Liver (tissue), 9 donors: ENCODE data around the gene MAGI1. TPM values are rescaled to one million over a fixed set of nuclear protein-coding genes. Genes with fewer than 3 reads are reported as not detected.

Experiments
- DNase-seq: peaks from one replicate; pipeline ENCODE4 v3.0.0-alpha.2; 2017; ENCODE audit warnings: low spot score
- H3K27ac ChIP-seq, 2 donors: one replicate each; pipeline ENCODE4 v1.7.0; 2013; ENCODE audit warnings: inconsistent platforms in 2 of 2, low read length in 2 of 2, control low read depth in 1 of 2, low read depth in 1 of 2, mild to moderate bottlenecking in 1 of 2
- H3K27me3 ChIP-seq, 4 donors: one replicate each; pipeline versions ENCODE4 v1.6.1 to v1.7.0; 2013; ENCODE audit warnings: low read length in 3 of 4, inconsistent platforms in 1 of 4, mild to moderate bottlenecking in 1 of 4, moderate library complexity in 1 of 4; ENCODE audit not compliant: control insufficient read depth in 4 of 4, insufficient read depth in 4 of 4
- H3K36me3 ChIP-seq, 4 donors: one replicate each; pipeline versions ENCODE4 v1.6.1 to v1.7.0; 2013; ENCODE audit warnings: low read length in 3 of 4, mild to moderate bottlenecking in 3 of 4, low read depth in 1 of 4, moderate library complexity in 1 of 4; ENCODE audit not compliant: control insufficient read depth in 4 of 4, insufficient read depth in 3 of 4
- H3K4me1 ChIP-seq, 4 donors: one replicate each; pipeline versions ENCODE4 v1.6.1 to v1.7.0; 2013; ENCODE audit warnings: low read length in 3 of 4, mild to moderate bottlenecking in 3 of 4, moderate library complexity in 1 of 4; ENCODE audit not compliant: control insufficient read depth in 4 of 4, insufficient read depth in 4 of 4
- H3K4me3 ChIP-seq, 3 donors: one replicate each; pipeline versions ENCODE4 v1.6.1 to v1.7.0; 2013; ENCODE audit warnings: low read length in 3 of 3, control low read depth in 1 of 3, low read depth in 1 of 3, mild to moderate bottlenecking in 1 of 3
- H3K9ac ChIP-seq, 2 donors: one replicate each; pipeline ENCODE4 v1.7.0; 2013; ENCODE audit warnings: low read length in 2 of 2, mild to moderate bottlenecking in 2 of 2, moderate library complexity in 2 of 2, control low read depth in 1 of 2, low read depth in 1 of 2
- H3K9me3 ChIP-seq, 4 donors: one replicate each; pipeline versions ENCODE4 v1.6.1 to v1.7.0; 2013; ENCODE audit warnings: low read length in 3 of 4; ENCODE audit not compliant: control insufficient read depth in 4 of 4
- EGR1 ChIP-seq, 2 donors: IDR thresholded peaks; 2 replicates each; pipeline ENCODE4 v1.6.1; 2016 to 2018; ENCODE audit warnings: antibody characterized with exemption in 2 of 2, low read depth in 2 of 2
- FOXA1 ChIP-seq: IDR thresholded peaks from 2 replicates; pipeline ENCODE4 v1.6.1; 2016; ENCODE audit warnings: antibody characterized with exemption
- FOXA2 ChIP-seq: IDR thresholded peaks from 2 replicates; pipeline ENCODE4 v1.6.1; 2016; ENCODE audit warnings: antibody characterized with exemption
- GABPA ChIP-seq, 2 donors: IDR thresholded peaks in 1 of 2; conservative IDR thresholded peaks in 1 of 2; 2 replicates each; pipeline ENCODE4 v1.6.1; 2016; ENCODE audit warnings: antibody characterized with exemption in 2 of 2, mild to moderate bottlenecking in 1 of 2, moderate library complexity in 1 of 2
- HNF4A ChIP-seq, 2 donors: conservative IDR thresholded peaks; 2 replicates each; pipeline ENCODE4 v1.6.1; 2016; ENCODE audit warnings: antibody characterized with exemption in 2 of 2, mild to moderate bottlenecking in 2 of 2
- JUND ChIP-seq, 2 donors: IDR thresholded peaks; 2 replicates each; pipeline ENCODE4 v1.6.1; 2016; ENCODE audit warnings: antibody characterized with exemption in 2 of 2
- NR2F2 ChIP-seq: IDR thresholded peaks from 2 replicates; pipeline ENCODE4 v1.6.1; 2016; ENCODE audit warnings: antibody characterized with exemption
- RXRA ChIP-seq, 2 donors: IDR thresholded peaks; 2 replicates each; pipeline ENCODE4 v1.6.1; 2017 to 2018; ENCODE audit warnings: antibody characterized with exemption in 2 of 2, mild to moderate bottlenecking in 1 of 2
- SP1 ChIP-seq: IDR thresholded peaks from 2 replicates; pipeline ENCODE4 v1.6.1; 2018; ENCODE audit warnings: antibody characterized with exemption, mild to moderate bottlenecking
- TAF1 ChIP-seq: conservative IDR thresholded peaks from 2 replicates; pipeline ENCODE4 v1.6.1; 2016; ENCODE audit warnings: antibody characterized with exemption, mild to moderate bottlenecking
- YY1 ChIP-seq: IDR thresholded peaks from 2 replicates; pipeline ENCODE4 v1.6.1; 2016; ENCODE audit warnings: antibody characterized with exemption, mild to moderate bottlenecking
- WGBS: extraction: QIAGEN DNeasy Blood & Tissue Kit; methylation state at CpG from one replicate; pipeline ENCODE4 v1.1.7; 2013; 5-methylcytosine and 5-hydroxymethylcytosine counted together
- polyA plus RNA-seq, 2 donors: library from polyadenylated mRNA; stranded (reverse) in 1 of 2; unstranded in 1 of 2; fragments of 200-250 nt in 1 of 2; fragments of >200 nt in 1 of 2; fragmentation: Nextera tagmentation in 1 of 2; extraction: Ambion mirVana in 1 of 2; gene quantifications; one replicate each; pipeline versions ENCODE4 v1.2.1 to v1.2.3, GENCODE V29; 2013 to 2015
- total RNA-seq, 2 donors: library from RNA; depleted of rRNA; stranded (reverse); fragments of >200 nt; gene quantifications; one replicate each; pipeline ENCODE4 v1.2.3, GENCODE V29; 2014
- TF ChIP-seq, protein P1 (sequence below): IDR thresholded peaks from 2 replicates; pipeline ENCODE4 v1.6.1; 2016; ENCODE audit warnings: antibody characterized with exemption
- TF ChIP-seq, protein P2 (sequence below): IDR thresholded peaks from 2 replicates; pipeline ENCODE4 v1.6.1; 2016; ENCODE audit warnings: antibody characterized with exemption
- TF ChIP-seq, protein P3 (sequence below): IDR thresholded peaks from 2 replicates; pipeline ENCODE4 v1.6.1; 2016; ENCODE audit warnings: antibody characterized with exemption
- TF ChIP-seq, protein P4 (sequence below): fragments of 150-350 bp; IDR thresholded peaks from 2 replicates; pipeline ENCODE4 v1.5.1; 2017; ENCODE audit warnings: improper control_type of control experiment, low read depth, low read length; ENCODE audit not compliant: missing input control
- TF ChIP-seq, protein P5 (sequence below): IDR thresholded peaks from 2 replicates; pipeline ENCODE4 v1.6.1; 2016; ENCODE audit warnings: antibody characterized with exemption, mild to moderate bottlenecking
- donor health status: healthy.
- donor health status: healthy.
- donor health status: healthy.
- donor health status: healthy.
- donor health status: healthy.

The MAGI1 gene
- total and polyA plus RNA-seq, 4 donors, result 9.6 to 68.8 (median 14.0) TPM

DNA sequence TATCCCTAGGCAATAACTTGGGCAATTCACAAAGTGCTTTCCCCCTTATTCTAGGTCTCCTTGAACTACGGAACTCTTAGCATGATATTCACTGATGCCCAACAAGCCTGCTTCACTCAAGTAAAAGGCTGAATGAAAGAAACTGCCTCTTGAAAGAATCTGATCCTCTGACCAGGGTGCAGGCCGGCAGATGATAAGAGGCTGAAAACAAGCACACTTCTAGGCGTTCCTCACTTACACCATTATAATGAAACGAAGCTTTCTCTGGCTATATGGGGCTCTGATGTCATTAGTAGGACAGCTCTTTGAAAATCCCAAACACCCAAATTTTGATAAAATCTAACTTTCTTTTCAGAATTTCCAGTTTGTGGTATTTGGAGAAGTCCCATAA, 28.4 kb downstream of the MAGI1 start:
- Histone ChIP-seq H3K4me1 (peaks cover 12 to 38% (median 30%) of the 10 kb centered on the region in 4 donors), H3K27ac (peak overlapping the region; percentile 83 to 90), H3K27me3 (no peaks in the 10 kb centered on the region), H3K4me3 (peak overlapping the region in 1 of 3 donors; percentile 14), H3K36me3 (no peaks in the 10 kb centered on the region), H3K9ac (peak overlapping the region in 1 of 2 donors; percentile 19), H3K9me3 (no peaks in the 10 kb centered on the region)
- 30% methylated on average over 4 of the region's 4 CpGs for WGBS
- DNase-seq, result no peak
- no peak for TF ChIP-seq SP1
- no peak for TF ChIP-seq FOXA2
- no peak for TF ChIP-seq GABPA (IDR thresholded peaks at IDR 0.05 in 1 of 2, conservative IDR thresholded peaks at IDR 0.05 in 1 of 2)

DNA sequence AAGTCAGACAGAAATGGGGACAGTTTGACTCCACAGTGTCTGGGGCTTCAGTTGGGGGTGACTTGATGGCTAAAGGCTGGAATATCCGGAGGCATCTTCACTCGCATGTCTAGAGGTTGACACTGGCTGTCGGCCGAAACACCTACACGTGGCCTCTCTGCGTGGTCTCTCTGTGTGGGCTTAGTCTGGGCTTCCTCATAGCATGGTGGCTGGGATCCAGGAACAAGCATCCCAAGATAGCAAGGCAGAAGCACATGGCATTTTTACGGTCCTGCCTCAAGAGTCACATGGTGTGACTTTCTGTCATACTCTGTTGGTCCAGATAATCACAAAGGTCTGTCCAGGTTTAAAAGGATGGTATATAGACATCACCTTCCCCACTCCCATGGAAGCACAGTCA, 34.5 kb downstream of the MAGI1 start:
- WGBS, result 90% methylated on average over 7 of the region's 7 CpGs
- Histone ChIP-seq H3K27ac (no peak overlapping the region), H3K9me3 (no peaks in the 10 kb centered on the region), H3K27me3 (no peaks in the 10 kb centered on the region), H3K4me3 (no peak overlapping the region), H3K36me3 (no peaks in the 10 kb centered on the region), H3K9ac (no peak overlapping the region), H3K4me1 (peaks cover 7 to 16% (median 11%) of the 10 kb centered on the region in 4 donors)
- TF ChIP-seq, protein P1, sequence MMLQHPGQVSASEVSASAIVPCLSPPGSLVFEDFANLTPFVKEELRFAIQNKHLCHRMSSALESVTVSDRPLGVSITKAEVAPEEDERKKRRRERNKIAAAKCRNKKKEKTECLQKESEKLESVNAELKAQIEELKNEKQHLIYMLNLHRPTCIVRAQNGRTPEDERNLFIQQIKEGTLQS, result no peak
- TF ChIP-seq, protein P2, sequence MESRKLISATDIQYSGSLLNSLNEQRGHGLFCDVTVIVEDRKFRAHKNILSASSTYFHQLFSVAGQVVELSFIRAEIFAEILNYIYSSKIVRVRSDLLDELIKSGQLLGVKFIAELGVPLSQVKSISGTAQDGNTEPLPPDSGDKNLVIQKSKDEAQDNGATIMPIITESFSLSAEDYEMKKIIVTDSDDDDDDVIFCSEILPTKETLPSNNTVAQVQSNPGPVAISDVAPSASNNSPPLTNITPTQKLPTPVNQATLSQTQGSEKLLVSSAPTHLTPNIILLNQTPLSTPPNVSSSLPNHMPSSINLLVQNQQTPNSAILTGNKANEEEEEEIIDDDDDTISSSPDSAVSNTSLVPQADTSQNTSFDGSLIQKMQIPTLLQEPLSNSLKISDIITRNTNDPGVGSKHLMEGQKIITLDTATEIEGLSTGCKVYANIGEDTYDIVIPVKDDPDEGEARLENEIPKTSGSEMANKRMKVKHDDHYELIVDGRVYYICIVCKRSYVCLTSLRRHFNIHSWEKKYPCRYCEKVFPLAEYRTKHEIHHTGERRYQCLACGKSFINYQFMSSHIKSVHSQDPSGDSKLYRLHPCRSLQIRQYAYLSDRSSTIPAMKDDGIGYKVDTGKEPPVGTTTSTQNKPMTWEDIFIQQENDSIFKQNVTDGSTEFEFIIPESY, result no peak
- TF ChIP-seq FOXA2 (no peak), GABPA (IDR thresholded peaks at IDR 0.05 in 1 of 2, conservative IDR thresholded peaks at IDR 0.05 in 1 of 2) (no peak), HNF4A (conservative IDR thresholded peaks at IDR 0.05) (no peak), YY1 (no peak), EGR1 (IDR thresholded peaks at IDR 0.05; ENCODE audit: low read depth in 2 of 2) (no peak), RXRA (IDR thresholded peaks at IDR 0.05) (no peak), TAF1 (no peak)
- TF ChIP-seq, protein P3, sequence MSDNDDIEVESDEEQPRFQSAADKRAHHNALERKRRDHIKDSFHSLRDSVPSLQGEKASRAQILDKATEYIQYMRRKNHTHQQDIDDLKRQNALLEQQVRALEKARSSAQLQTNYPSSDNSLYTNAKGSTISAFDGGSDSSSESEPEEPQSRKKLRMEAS, result no peak
- TF ChIP-seq, protein P4, sequence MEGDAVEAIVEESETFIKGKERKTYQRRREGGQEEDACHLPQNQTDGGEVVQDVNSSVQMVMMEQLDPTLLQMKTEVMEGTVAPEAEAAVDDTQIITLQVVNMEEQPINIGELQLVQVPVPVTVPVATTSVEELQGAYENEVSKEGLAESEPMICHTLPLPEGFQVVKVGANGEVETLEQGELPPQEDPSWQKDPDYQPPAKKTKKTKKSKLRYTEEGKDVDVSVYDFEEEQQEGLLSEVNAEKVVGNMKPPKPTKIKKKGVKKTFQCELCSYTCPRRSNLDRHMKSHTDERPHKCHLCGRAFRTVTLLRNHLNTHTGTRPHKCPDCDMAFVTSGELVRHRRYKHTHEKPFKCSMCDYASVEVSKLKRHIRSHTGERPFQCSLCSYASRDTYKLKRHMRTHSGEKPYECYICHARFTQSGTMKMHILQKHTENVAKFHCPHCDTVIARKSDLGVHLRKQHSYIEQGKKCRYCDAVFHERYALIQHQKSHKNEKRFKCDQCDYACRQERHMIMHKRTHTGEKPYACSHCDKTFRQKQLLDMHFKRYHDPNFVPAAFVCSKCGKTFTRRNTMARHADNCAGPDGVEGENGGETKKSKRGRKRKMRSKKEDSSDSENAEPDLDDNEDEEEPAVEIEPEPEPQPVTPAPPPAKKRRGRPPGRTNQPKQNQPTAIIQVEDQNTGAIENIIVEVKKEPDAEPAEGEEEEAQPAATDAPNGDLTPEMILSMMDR, result no peak
- no peak for DNase-seq

DNA sequence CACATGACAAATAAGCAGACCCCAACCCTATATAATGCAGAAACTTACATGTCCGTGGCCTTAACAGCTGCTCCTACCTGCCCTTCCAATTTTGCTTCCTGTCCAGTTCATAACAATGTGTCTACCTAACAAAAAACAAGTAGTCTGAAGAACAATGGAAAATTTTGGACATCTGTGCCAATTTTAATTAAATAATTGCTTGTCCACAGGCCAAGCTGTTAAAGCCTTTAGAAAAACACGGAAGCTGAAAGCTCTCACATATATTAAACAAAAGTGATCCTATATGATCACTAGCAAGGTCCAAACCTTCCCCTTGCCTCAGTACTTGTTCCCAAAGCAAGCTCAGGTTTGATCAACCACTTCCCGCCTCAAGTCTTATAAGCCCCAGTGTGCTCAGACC, 37.1 kb downstream of the MAGI1 start:
- no peaks in the 10 kb centered on the region for H3K36me3 ChIP-seq
- peaks cover 13 to 33% (median 19%) of the 10 kb centered on the region in 4 donors for H3K4me1 ChIP-seq
- H3K27me3 ChIP-seq, result no peaks in the 10 kb centered on the region
- H3K9ac ChIP-seq, result no peak overlapping the region
- H3K9me3 ChIP-seq, result no peaks in the 10 kb centered on the region
- H3K4me3 ChIP-seq, result no peak overlapping the region
- WGBS, result 88% methylated on average over 3 of the region's 3 CpGs
- H3K27ac ChIP-seq, result peak overlapping the region; percentile 13 to 40
- no peak for DNase-seq
- TF ChIP-seq YY1 (no peak), TAF1 (no peak), FOXA2 (no peak), EGR1 (IDR thresholded peaks at IDR 0.05; ENCODE audit: low read depth in 2 of 2) (no peak), RXRA (IDR thresholded peaks at IDR 0.05) (no peak), JUND (IDR thresholded peaks at IDR 0.05) (no peak), GABPA (IDR thresholded peaks at IDR 0.05 in 1 of 2, conservative IDR thresholded peaks at IDR 0.05 in 1 of 2) (no peak), FOXA1 (no peak), NR2F2 (no peak)
- TF ChIP-seq, protein P5, sequence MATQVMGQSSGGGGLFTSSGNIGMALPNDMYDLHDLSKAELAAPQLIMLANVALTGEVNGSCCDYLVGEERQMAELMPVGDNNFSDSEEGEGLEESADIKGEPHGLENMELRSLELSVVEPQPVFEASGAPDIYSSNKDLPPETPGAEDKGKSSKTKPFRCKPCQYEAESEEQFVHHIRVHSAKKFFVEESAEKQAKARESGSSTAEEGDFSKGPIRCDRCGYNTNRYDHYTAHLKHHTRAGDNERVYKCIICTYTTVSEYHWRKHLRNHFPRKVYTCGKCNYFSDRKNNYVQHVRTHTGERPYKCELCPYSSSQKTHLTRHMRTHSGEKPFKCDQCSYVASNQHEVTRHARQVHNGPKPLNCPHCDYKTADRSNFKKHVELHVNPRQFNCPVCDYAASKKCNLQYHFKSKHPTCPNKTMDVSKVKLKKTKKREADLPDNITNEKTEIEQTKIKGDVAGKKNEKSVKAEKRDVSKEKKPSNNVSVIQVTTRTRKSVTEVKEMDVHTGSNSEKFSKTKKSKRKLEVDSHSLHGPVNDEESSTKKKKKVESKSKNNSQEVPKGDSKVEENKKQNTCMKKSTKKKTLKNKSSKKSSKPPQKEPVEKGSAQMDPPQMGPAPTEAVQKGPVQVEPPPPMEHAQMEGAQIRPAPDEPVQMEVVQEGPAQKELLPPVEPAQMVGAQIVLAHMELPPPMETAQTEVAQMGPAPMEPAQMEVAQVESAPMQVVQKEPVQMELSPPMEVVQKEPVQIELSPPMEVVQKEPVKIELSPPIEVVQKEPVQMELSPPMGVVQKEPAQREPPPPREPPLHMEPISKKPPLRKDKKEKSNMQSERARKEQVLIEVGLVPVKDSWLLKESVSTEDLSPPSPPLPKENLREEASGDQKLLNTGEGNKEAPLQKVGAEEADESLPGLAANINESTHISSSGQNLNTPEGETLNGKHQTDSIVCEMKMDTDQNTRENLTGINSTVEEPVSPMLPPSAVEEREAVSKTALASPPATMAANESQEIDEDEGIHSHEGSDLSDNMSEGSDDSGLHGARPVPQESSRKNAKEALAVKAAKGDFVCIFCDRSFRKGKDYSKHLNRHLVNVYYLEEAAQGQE, result no peak
- TF ChIP-seq, protein P3, result no peak
- TF ChIP-seq, protein P4, result no peak
- TF ChIP-seq, protein P1, result no peak
